GM18520 (cell line): ENCODE results near the gene GIMAP5.

Experiments
- ATAC-seq: cut with Tn5 transposase; IDR thresholded peaks from one replicate; pipeline ENCODE4 v1.9.1; 2021; ENCODE audit not compliant: unreplicated experiment

Gene GIMAP5

DNA sequence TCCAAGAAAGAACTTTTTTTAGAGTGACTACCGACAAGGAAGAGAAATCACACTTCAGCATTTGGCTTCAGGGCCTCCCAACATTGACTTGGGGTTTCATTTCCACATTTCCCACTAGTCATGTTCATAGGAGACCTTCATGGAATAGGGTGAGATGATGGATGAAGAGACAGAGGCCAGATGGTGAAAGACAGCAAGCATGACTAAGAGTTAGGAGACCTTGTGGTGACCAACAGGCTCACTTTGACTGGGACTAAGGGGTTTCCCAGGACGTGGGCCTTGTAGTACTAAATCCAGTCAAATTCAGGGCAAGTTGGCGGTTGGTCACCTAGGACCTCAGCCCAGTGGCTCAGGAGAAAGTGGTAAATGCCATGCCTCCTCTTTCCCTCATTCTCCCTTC, 3.0 kb upstream of the GIMAP5 start:
- no peak for ATAC-seq

DNA sequence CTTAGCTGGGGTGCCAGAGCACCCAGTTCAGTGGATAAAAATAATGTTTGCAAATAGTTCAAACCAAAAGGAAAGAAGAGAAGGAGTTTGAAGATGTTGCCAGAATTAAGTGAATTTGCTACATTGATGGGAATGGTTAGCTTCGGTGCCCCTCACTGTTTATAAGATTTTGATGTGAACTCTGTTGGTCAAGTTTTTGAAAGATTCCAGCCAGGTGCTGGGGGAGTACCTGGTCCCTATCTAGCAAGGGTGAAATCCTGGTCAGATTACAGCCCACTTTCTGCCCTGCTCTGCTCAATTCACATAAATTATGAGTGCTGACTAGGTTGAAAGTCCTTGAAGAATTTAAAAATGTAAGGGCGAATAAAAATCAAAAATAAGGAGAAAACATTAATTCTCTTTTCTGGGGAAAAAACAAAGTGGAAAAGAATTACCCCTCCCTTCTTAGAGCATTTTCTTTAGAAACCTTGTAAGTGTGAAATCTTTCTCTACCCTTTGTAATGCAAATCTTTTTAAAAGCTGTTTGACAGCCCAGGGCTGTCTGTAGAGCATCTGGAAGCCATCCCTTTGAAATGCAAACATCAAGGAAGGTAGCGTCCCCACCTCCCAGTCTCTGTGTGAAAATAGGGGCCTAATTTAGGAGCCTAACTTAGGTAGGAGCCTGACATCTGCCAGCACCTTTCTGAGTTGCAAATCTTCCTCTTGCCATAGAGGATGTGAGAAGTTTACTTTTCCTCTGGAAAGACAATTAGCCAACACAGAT, 1.4 kb upstream of the GIMAP5 start:
- no peak for ATAC-seq

GRCh38 chr7:150736864-150737263, 354 bp upstream of the GIMAP5 start:
- ATAC-seq, result no peak

GRCh38 chr7:150738092-150738491, 874 bp downstream of the GIMAP5 start:
- no peak for ATAC-seq

GRCh38 chr7:150738591-150739001, 1.4 kb downstream of the GIMAP5 start:
- ATAC-seq, result no peak

DNA sequence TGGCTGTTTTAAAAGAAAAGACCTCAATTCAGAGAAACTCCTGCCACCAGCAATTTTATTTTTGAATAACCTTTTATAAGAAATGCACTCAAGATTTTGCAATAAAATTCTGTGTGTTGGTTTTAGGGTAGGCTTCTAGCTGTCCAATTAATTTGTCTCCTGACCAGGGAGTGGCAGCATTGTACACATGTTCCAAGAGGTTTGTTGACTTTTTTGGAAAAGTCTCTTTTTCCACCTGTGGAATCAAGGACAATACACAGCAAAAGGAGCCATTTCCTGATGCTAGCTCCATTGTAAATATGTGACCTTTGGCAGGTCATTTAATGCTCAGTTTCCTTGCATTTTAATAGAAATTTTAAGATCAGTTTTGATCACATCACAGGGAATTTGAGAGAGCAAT, 1.8 kb downstream of the GIMAP5 start:
- ATAC-seq, result no peak

GRCh38 chr7:150740053-150740452, 2.8 kb downstream of the GIMAP5 start:
- no peak for ATAC-seq

DNA sequence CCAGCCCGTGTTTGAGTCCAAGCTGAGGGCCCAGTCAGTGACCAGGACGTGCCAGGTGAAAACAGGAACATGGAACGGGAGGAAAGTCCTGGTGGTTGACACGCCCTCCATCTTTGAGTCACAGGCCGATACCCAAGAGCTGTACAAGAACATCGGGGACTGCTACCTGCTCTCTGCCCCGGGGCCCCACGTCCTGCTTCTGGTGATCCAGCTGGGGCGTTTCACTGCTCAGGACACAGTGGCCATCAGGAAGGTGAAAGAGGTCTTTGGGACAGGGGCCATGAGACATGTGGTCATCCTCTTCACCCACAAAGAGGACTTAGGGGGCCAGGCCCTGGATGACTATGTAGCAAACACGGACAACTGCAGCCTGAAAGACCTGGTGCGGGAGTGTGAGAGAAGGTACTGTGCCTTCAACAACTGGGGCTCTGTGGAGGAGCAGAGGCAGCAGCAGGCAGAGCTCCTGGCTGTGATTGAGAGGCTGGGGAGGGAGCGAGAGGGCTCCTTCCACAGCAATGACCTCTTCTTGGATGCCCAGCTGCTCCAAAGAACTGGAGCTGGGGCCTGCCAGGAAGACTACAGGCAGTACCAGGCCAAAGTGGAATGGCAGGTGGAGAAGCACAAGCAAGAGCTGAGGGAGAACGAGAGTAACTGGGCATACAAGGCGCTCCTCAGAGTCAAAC, 5.2 kb downstream of the GIMAP5 start:
- ATAC-seq, result no peak

DNA sequence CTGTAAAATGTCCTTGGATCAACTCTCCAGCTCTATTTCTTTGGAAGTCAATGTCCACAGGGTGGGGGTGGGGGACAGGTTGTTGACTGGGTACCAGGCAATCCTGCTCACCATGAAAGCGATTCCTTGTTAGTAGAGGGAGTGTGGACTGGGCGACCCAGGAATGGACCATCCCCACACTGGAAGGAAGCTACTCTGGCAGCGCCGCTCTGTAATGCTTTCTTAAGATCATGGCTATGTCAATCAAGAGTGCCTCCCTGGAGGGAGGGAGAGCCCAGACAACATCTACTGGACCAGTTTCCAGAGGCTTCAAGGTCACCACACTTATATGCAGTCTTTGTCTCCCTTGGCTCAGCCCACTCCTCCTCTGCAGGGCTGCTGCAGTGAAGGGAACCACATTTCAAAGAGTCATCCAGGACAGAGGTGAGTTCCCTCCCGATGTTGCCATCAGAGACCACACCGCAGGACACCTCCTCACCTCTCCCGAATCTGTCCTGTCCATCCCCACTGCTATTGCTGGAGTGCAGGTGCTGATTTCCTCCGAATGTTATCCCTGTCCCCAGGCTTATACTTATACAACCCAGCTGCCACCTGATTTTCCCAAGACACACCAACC, 6.9 kb downstream of the GIMAP5 start:
- no peak for ATAC-seq

DNA sequence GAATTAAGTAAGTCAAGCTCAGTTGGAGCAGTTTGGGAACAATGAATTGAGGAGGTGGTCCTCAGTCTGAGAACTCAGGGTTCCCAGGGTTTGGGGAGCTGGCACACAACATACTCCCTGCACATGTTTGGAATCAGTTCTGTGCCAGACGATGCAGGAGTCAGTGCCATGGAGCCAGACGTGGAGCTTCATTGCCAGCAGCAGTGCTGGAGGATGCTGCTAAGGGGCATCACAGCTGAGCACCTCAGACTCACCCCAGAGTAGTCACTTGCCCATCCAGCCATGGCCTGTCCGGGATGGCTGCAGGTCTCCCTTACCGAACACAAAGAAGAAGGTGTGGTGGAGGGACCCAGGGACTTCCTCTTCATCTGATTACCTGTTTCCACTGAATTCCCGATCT, 7.9 kb downstream of the GIMAP5 start:
- ATAC-seq, result no peak

GRCh38 chr7:150745876-150746275, 8.7 kb downstream of the GIMAP5 start:
- ATAC-seq, result no peak

DNA sequence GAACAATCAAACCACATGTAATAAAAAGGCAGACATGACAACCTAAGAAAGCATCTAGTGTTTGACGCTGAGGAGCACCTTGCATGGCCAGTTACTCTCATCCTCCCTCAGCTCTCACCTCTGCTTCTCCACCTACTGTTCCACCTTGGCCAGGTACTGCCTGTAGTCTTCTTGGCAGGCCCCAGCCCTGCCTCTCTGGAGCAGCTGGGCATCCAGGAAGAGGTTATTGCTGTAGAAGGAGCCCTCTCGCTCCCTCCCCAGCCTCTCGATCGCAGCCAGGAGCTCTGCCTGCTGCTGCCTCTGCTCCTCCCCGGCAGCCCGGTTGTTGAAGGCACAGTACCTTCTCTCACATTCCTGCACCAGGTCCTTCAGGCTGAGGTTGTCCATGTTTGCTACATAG, 9.7 kb downstream of the GIMAP5 start:
- ATAC-seq, result no peak

DNA sequence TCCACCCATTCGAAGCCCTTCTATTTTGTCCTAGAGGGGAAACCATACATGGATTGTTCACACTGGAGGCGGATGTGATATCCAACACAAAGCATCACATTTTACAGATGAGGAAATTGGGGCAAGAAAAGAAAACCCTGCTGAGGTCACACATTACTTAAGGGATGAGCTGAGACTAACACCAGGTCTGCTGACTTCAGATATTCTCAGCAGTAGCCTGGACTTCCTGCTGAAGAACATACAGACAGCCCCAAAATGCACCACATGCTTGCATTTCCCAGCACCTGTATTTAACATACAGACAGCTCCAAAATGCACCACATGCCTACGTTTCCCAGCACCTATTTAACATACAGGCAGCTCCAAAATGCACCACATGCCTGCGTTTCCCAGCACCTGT, 11.2 kb downstream of the GIMAP5 start:
- ATAC-seq, result no peak

GRCh38 chr7:150751702-150752101, 14.5 kb downstream of the GIMAP5 start:
- no peak for ATAC-seq

- no peak for ATAC-seq
Measured at GRCh38 chr7:150753239-150753638, 16.0 kb downstream of the GIMAP5 start.

GRCh38 chr7:150753826-150754603, 16.8 kb downstream of the GIMAP5 start:
- no peak for ATAC-seq

GRCh38 chr7:150754951-150755350, 17.7 kb downstream of the GIMAP5 start:
- no peak for ATAC-seq

GRCh38 chr7:150755473-150756099, 18.4 kb downstream of the GIMAP5 start:
- ATAC-seq, result no peak

DNA sequence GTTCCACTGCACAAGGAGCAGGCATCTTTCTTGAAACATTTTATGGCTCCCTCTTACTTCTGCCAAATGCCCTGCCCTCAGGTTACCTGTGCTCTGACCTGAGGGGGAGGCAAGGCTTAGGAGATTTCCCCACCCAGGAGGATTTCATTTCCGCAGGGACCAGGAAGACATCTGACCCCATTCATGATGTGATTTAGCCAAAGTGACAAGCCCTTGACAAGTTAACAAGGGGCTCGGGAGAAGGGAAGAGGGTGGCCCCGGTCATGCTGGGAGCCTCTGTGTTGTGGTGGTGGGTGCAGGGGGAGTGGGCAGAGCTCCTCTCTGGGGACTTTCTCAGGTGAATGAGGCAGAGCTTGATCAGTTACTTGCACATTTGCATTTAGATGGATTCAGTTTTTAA, 18.9 kb downstream of the GIMAP5 start:
- no peak for ATAC-seq

GRCh38 chr7:150756858-150757257, 19.6 kb downstream of the GIMAP5 start:
- no peak for ATAC-seq

DNA sequence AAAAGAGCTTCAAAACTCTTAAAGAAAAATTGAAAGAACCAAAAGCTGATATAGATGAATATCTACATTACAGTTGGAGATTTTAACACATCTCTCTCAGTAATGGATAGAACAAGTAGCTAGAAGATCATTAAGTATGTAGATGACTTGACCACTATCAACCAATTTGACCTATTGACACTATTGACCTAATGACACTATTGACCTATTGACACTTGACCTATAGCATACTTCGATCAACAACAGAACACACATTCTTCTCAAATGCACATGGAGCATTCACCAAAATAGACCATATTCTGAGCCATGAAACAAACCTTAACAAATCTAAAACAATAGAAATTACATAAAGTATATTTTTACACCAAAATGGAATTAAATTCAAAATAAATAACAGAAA, 22.3 kb downstream of the GIMAP5 start:
- ATAC-seq, result no peak
